Mesenchymal stem cell (in vitro differentiated cells and primary cell): ENCODE data around the gene RERE.
A peak's percentile ranks its signal among the peaks of the same experiment; 100 is the strongest.

Experiments
- DNase-seq: peaks from one replicate; pipeline ENCODE4 v3.0.0-alpha.2; 2013
- H2AFZ ChIP-seq: one replicate; pipeline ENCODE4 v1.6.1; 2013; ENCODE audit warnings: low read depth, mild to moderate bottlenecking, control low read depth, inconsistent platforms, low read length, moderate library complexity
- H2AK5ac ChIP-seq: 2 replicates; pipeline ENCODE4 v1.6.1; 2013; ENCODE audit warnings: low read length, moderate library complexity, mild to moderate bottlenecking, inconsistent platforms; ENCODE audit not compliant: severe bottlenecking
- H2BK120ac ChIP-seq: one replicate; pipeline ENCODE4 v1.6.1; 2013; ENCODE audit warnings: low read depth, mild to moderate bottlenecking, inconsistent platforms, low read length, moderate library complexity
- H2BK12ac ChIP-seq, 2 experiments: one replicate each; pipeline ENCODE4 v1.6.1; 2013; ENCODE audit warnings: inconsistent platforms in 2 of 2, low read length in 2 of 2, mild to moderate bottlenecking in 2 of 2, moderate library complexity in 2 of 2, control low read depth in 1 of 2
- H2BK15ac ChIP-seq: one replicate; pipeline ENCODE4 v1.6.1; 2013; ENCODE audit warnings: mild to moderate bottlenecking, low read depth, inconsistent platforms; ENCODE audit not compliant: poor library complexity, severe bottlenecking
- H2BK5ac ChIP-seq: 2 replicates; pipeline ENCODE4 v1.6.1; 2013; ENCODE audit warnings: low read depth, mild to moderate bottlenecking, low read length, control low read depth, inconsistent platforms; ENCODE audit not compliant: poor library complexity, severe bottlenecking
- H3K14ac ChIP-seq, 2 experiments: one replicate each; pipeline ENCODE4 v1.6.1; 2013; ENCODE audit warnings: inconsistent platforms in 2 of 2, low read length in 2 of 2, control low read depth in 1 of 2, mild to moderate bottlenecking in 1 of 2, moderate library complexity in 1 of 2
- H3K18ac ChIP-seq, 2 experiments: one replicate each; pipeline ENCODE4 v1.6.1; 2013; ENCODE audit warnings: inconsistent platforms in 2 of 2, low read length in 2 of 2, control low read depth in 1 of 2, low read depth in 1 of 2, mild to moderate bottlenecking in 1 of 2
- H3K23ac ChIP-seq, 2 experiments: one replicate each; pipeline ENCODE4 v1.6.1; 2013; ENCODE audit warnings: inconsistent platforms in 2 of 2, low read length in 2 of 2, mild to moderate bottlenecking in 2 of 2, moderate library complexity in 2 of 2, control low read depth in 1 of 2
- H3K27ac ChIP-seq: 2 replicates; pipeline ENCODE4 v1.5.1; 2013; ENCODE audit warnings: mild to moderate bottlenecking, moderate library complexity, low read length, control low read depth, inconsistent platforms; ENCODE audit not compliant: poor library complexity, severe bottlenecking
- H3K27me3 ChIP-seq, 2 experiments: 2 replicates each; pipeline versions ENCODE4 v1.6.1 to v1.7.0; 2013; ENCODE audit warnings: low read length in 2 of 2, mild to moderate bottlenecking in 2 of 2, moderate library complexity in 2 of 2, control low read depth in 1 of 2, inconsistent platforms in 1 of 2; ENCODE audit not compliant: control insufficient read depth in 1 of 2, insufficient read depth in 1 of 2
- H3K36me3 ChIP-seq, 2 experiments: 2 replicates each; pipeline versions ENCODE4 v1.6.1 to v1.7.0; 2013; ENCODE audit warnings: low read length in 2 of 2, control low read depth in 1 of 2, inconsistent platforms in 1 of 2, low read depth in 1 of 2, mild to moderate bottlenecking in 1 of 2; ENCODE audit not compliant: insufficient read depth in 2 of 2, control insufficient read depth in 1 of 2
- H3K4ac ChIP-seq, 2 experiments: one replicate each; pipeline ENCODE4 v1.6.1; 2013; ENCODE audit warnings: inconsistent platforms in 2 of 2, low read length in 2 of 2, mild to moderate bottlenecking in 2 of 2, moderate library complexity in 2 of 2, control low read depth in 1 of 2, low read depth in 1 of 2
- H3K4me1 ChIP-seq: 2 replicates; pipeline ENCODE4 v1.6.1; 2013; ENCODE audit warnings: low read depth, low read length, control low read depth; ENCODE audit not compliant: control insufficient read depth, insufficient read depth
- H3K4me2 ChIP-seq: 2 replicates; pipeline ENCODE4 v1.6.1; 2013; ENCODE audit warnings: low read length, mild to moderate bottlenecking, inconsistent platforms; ENCODE audit not compliant: poor library complexity, severe bottlenecking
- H3K4me3 ChIP-seq, 2 experiments: 2 replicates each; pipeline versions ENCODE4 v1.5.1 to v1.7.0; 2013; ENCODE audit warnings: low read length in 2 of 2, mild to moderate bottlenecking in 2 of 2, control low read depth in 1 of 2, low read depth in 1 of 2; ENCODE audit not compliant: insufficient read depth in 1 of 2
- H3K79me1 ChIP-seq: replicated peaks from 2 replicates; pipeline ENCODE4 v1.6.1; 2013; ENCODE audit warnings: mild to moderate bottlenecking, control low read depth, low read length, inconsistent platforms; ENCODE audit not compliant: poor library complexity, severe bottlenecking
- H3K9ac ChIP-seq: 2 replicates; pipeline ENCODE4 v1.7.0; 2013; ENCODE audit warnings: mild to moderate bottlenecking, low read length, moderate library complexity
- H3K9me3 ChIP-seq: 2 replicates; pipeline ENCODE4 v1.7.0; 2013; ENCODE audit warnings: mild to moderate bottlenecking, low read length; ENCODE audit not compliant: control insufficient read depth
- H4K8ac ChIP-seq: one replicate; pipeline ENCODE4 v1.6.1; 2013; ENCODE audit warnings: inconsistent platforms, mild to moderate bottlenecking, low read length, moderate library complexity
- H4K91ac ChIP-seq: one replicate; pipeline ENCODE4 v1.6.1; 2013; ENCODE audit warnings: mild to moderate bottlenecking, low read length, inconsistent platforms
- WGBS: methylation state at CpG from one replicate; pipeline ENCODE4 v1.1.7; 2013; ENCODE audit warnings: mixed read lengths; 5-methylcytosine and 5-hydroxymethylcytosine counted together

Gene RERE

DNA sequence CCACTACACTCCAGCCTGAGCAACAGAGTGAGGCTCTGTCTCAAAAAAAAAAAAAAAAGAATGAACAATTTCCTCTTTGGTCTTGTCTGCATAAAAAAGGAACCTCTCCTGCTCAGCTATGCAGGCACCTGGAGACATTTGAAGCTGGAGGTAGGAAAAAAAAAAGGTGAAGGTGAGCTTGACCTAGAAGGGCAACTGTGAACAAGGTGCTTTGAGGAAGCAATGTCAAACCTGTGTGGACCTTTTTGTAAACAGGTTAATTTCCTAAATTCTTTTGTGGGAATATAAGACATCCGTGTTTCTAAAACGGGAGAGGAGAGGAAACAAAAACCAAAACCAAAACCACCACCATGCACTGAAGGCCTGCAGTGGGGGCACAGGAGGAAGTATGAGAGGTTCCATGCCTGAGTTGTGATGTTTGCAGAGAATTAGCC is 422.0 kb downstream of the RERE start:
- peak overlapping the region; percentile 32 for H4K8ac ChIP-seq
- peak overlapping the region; percentile 29 for H4K91ac ChIP-seq
- H2AFZ ChIP-seq = no peak overlapping the region
- no CpG with 5 or more reads among the region's 2 CpGs for WGBS
- H3K23ac ChIP-seq = no peak overlapping the region
- DNase-seq = peak; percentile 66
- H2BK12ac ChIP-seq = peak overlapping the region; percentile 11 to 57
- peak overlapping the region; percentile 66 to 84 for H3K18ac ChIP-seq
- peaks cover 20% of the 10 kb centered on the region for H3K79me1 ChIP-seq
- no peaks in the 10 kb centered on the region for H3K27me3 ChIP-seq
- peaks cover 11% of the 10 kb centered on the region for H3K4me1 ChIP-seq
- no peak overlapping the region for H3K14ac ChIP-seq
- H2AK5ac ChIP-seq = peak overlapping the region; percentile 84
- no peak overlapping the region for H3K4me2 ChIP-seq
- no peak overlapping the region for H2BK5ac ChIP-seq
- H3K27ac ChIP-seq = peak overlapping the region; percentile 72
- H2BK120ac ChIP-seq = peak overlapping the region; percentile 29
- peak overlapping the region; percentile 79 for H3K9ac ChIP-seq
- H3K4ac ChIP-seq = peak overlapping the region in 1 of 2 experiments; percentile 49
- H3K9me3 ChIP-seq = no peaks in the 10 kb centered on the region
- H3K36me3 ChIP-seq = peaks cover 4 to 54% of the 10 kb centered on the region in 2 experiments
- H3K4me3 ChIP-seq = no peak overlapping the region
- no peak overlapping the region for H2BK15ac ChIP-seq

DNA sequence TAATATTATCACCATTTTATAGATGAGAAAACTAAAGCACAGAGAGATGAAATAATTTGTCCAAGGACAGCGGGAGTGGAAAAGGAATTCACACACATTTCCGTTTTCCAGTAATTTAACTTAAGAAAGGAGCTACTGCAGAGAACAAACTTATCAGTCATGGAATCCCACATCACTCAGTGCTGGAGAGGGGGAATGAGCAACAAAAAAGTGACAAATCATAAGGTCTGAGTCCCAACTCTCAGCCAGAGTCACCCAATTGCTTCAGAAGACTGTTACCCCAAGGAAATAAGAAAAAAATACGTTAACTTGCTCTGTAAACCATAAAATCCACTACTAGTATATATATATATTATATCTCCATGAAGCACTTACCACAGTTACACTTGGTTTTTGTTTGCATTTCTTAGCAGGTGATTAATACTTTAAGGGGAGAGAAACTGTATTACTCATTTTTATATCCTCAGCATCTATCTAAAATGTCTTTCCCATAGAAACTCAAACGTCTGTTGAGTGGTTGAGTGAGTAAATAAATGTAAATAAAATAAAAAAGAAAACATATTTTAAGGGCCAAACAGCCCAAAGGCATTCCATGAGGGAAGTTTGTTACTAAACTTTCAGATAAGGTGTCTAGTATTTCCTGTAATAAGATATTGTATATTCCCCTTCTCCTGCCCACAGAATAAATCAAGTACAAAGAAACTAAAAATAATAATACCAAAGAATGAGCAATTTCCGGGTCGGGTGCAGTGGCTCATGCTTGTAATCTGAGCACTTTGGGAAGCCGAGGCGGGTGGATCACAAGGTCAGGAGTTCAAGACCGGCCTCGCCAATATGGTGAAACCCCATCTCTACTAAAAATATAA is 422.8 kb downstream of the RERE start:
- H4K8ac ChIP-seq = no peak overlapping the region
- DNase-seq = peak; percentile 89
- no peak overlapping the region for H2AFZ ChIP-seq
- H3K23ac ChIP-seq = no peak overlapping the region
- peaks cover 4 to 56% of the 10 kb centered on the region in 2 experiments for H3K36me3 ChIP-seq
- H2BK120ac ChIP-seq = no peak overlapping the region
- no peak overlapping the region for H3K18ac ChIP-seq
- H3K9ac ChIP-seq = no peak overlapping the region
- H3K14ac ChIP-seq = no peak overlapping the region
- H3K4me3 ChIP-seq = no peak overlapping the region
- H2BK15ac ChIP-seq = no peak overlapping the region
- peak overlapping the region; percentile 10 for H3K27ac ChIP-seq
- no peak overlapping the region for H2AK5ac ChIP-seq
- no peak overlapping the region for H3K4me2 ChIP-seq
- no peak overlapping the region for H2BK5ac ChIP-seq
- no peak overlapping the region for H2BK12ac ChIP-seq
- no peaks in the 10 kb centered on the region for H3K27me3 ChIP-seq
- no peak overlapping the region for H4K91ac ChIP-seq
- H3K79me1 ChIP-seq = peaks cover 23% of the 10 kb centered on the region
- peaks cover 11% of the 10 kb centered on the region for H3K4me1 ChIP-seq
- H3K4ac ChIP-seq = no peak overlapping the region
- no peaks in the 10 kb centered on the region for H3K9me3 ChIP-seq
- WGBS = 8% methylated on average over 5 of the region's 10 CpGs

DNA sequence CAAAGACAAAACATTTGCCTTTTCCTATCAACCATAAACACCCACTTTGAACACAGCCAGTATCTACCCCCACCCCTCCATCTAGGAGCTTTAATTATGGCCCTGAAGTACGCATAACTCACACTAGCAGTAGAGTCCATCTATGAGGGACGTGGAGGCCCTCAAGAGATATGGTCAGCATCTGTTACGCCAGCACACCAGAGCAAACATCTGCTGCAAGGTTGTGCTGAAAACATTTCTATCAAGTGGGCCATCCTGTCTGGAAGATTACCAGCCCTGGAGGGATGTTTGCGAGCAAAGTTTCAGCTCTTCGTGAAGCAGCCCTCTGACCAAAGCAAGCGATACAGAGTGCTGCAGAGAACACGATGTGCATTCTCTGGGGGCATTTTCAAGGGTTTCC is 424.9 kb downstream of the RERE start:
- Histone ChIP-seq H2AK5ac (no peak overlapping the region), H3K79me1 (peaks cover 25% of the 10 kb centered on the region), H3K9me3 (no peaks in the 10 kb centered on the region), H4K91ac (no peak overlapping the region), H3K4ac (peak overlapping the region in 1 of 2 experiments; percentile 42), H2BK15ac (no peak overlapping the region), H3K27me3 (no peaks in the 10 kb centered on the region), H3K18ac (peak overlapping the region in 1 of 2 experiments; percentile 90), H3K9ac (no peak overlapping the region), H3K4me2 (no peak overlapping the region), H3K36me3 (peaks cover 8 to 55% of the 10 kb centered on the region in 2 experiments), H2BK12ac (peak overlapping the region in 1 of 2 experiments; percentile 55), H3K4me1 (peaks cover 12% of the 10 kb centered on the region), H3K27ac (no peak overlapping the region), H2BK120ac (no peak overlapping the region), H2AFZ (no peak overlapping the region), H2BK5ac (no peak overlapping the region), H4K8ac (no peak overlapping the region), H3K4me3 (no peak overlapping the region), H3K23ac (no peak overlapping the region), H3K14ac (no peak overlapping the region)
- WGBS = 41% methylated on average over 7 of the region's 7 CpGs
- DNase-seq = peak; percentile 60

DNA sequence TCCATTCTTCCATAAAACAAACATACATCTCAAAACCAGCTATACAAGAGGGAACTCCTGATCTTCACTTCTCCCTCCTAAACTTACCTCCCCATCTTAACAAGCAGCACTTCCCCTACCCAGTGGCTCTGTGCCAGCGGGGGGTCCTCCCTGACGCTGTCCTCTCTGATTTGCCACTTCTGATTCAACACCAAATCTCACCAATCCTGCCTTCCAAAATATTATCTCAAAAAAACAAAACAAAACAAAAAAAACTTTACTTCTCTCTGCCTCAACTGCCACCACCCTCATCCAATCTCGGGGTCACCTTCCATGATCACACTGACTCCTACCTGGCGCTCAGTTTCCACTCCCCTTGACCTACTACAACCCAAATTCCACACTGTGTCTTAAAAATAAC is 426.7 kb downstream of the RERE start:
- Histone ChIP-seq H2BK5ac (no peak overlapping the region), H3K27ac (no peak overlapping the region), H3K4me3 (no peak overlapping the region), H3K23ac (peak overlapping the region in 1 of 2 experiments; percentile 89), H2AK5ac (no peak overlapping the region), H2BK120ac (no peak overlapping the region), H3K4me1 (peaks cover 8% of the 10 kb centered on the region), H4K8ac (no peak overlapping the region), H3K4me2 (no peak overlapping the region), H3K18ac (no peak overlapping the region), H2BK12ac (no peak overlapping the region), H3K27me3 (no peaks in the 10 kb centered on the region), H3K36me3 (peaks cover 8 to 50% of the 10 kb centered on the region in 2 experiments), H3K79me1 (peaks cover 25% of the 10 kb centered on the region), H3K9me3 (no peaks in the 10 kb centered on the region), H2AFZ (no peak overlapping the region), H3K9ac (no peak overlapping the region), H4K91ac (no peak overlapping the region), H3K14ac (no peak overlapping the region), H2BK15ac (no peak overlapping the region), H3K4ac (no peak overlapping the region)
- 88% methylated on average over 4 of the region's 4 CpGs for WGBS
- no peak for DNase-seq
